ENCODE results near the gene C4BPB.

C4BPB gene

GRCh38 chr1:207088161-207088560 is 499 bp upstream of the C4BPB start:
- DNase-seq = no peak

- no peak for DNase-seq
Observed at GRCh38 chr1:207089627-207090355, 1.1 kb downstream of the C4BPB start.

GRCh38 chr1:207091200-207091908 is 2.7 kb downstream of the C4BPB start:
- no peak for DNase-seq

- no peak for DNase-seq
Observed at GRCh38 chr1:207093944-207094343, 5.3 kb downstream of the C4BPB start.

- DNase-seq = no peak
Observed at GRCh38 chr1:207097871-207098324, 9.2 kb downstream of the C4BPB start.

GRCh38 chr1:207101720-207102119 is 13.1 kb downstream of the C4BPB start:
- no peak for DNase-seq

GRCh38 chr1:207102146-207102545 is 13.5 kb downstream of the C4BPB start:
- DNase-seq = no peak

- DNase-seq = no peak
Observed at GRCh38 chr1:207102659-207103058, 14.0 kb downstream of the C4BPB start.

- no peak for DNase-seq
Observed at GRCh38 chr1:207103892-207104373, 15.3 kb downstream of the C4BPB start, which contains the start of gene C4BPA. Gene C4BPA (plus strand): TSS chr1:207104233. CDS start chr1:207113026, 8,793 bp downstream.

GRCh38 chr1:207109004-207109403 is 20.3 kb downstream of the C4BPB start:
- no peak for DNase-seq

GRCh38 chr1:207112616-207113296 is 24.1 kb downstream of the C4BPB start:
- no peak for DNase-seq

- DNase-seq = no peak
Observed at GRCh38 chr1:207115269-207115668, 26.6 kb downstream of the C4BPB start.

GRCh38 chr1:207124389-207124788 is 35.7 kb downstream of the C4BPB start:
- DNase-seq = no peak

GRCh38 chr1:207128336-207128921 is 39.8 kb downstream of the C4BPB start:
- DNase-seq = no peak

GRCh38 chr1:207129053-207129452 is 40.4 kb downstream of the C4BPB start:
- no peak for DNase-seq

- no peak for DNase-seq
Observed at GRCh38 chr1:207130252-207131036, 41.8 kb downstream of the C4BPB start.

- no peak for DNase-seq
Observed at GRCh38 chr1:207131163-207131562, 42.5 kb downstream of the C4BPB start.

- no peak for DNase-seq
Observed at GRCh38 chr1:207134581-207134980, 45.9 kb downstream of the C4BPB start.

GRCh38 chr1:207139616-207140015 is 51.0 kb downstream of the C4BPB start:
- DNase-seq = no peak

GRCh38 chr1:207140536-207140935 is 51.9 kb downstream of the C4BPB start:
- DNase-seq = no peak

GRCh38 chr1:207145401-207146058 is 56.9 kb downstream of the C4BPB start:
- DNase-seq = no peak

Measured in hippocampal formation (tissue), 2 donors.